Measurements from ENCODE around the gene NUTM2E.
A peak's percentile ranks its signal among the peaks of the same experiment; 100 is the strongest.
"Not testable (repeated sequence)": the region's sequence is repeated elsewhere in the genome, so short reads cannot be mapped to it uniquely, and the experiment has no call there.

NUTM2E gene, protein sequence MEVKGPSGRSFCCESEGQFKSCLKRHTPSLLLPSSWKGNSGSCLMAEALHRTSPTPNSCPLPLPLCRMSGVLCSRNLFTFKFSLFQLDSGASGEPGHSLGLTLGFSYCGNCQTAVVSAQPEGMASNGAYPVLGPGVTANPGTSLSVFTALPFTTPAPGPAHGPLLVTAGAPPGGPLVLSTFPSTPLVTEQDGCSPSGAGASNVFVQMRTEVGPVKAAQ (N-terminal part only)

DNA sequence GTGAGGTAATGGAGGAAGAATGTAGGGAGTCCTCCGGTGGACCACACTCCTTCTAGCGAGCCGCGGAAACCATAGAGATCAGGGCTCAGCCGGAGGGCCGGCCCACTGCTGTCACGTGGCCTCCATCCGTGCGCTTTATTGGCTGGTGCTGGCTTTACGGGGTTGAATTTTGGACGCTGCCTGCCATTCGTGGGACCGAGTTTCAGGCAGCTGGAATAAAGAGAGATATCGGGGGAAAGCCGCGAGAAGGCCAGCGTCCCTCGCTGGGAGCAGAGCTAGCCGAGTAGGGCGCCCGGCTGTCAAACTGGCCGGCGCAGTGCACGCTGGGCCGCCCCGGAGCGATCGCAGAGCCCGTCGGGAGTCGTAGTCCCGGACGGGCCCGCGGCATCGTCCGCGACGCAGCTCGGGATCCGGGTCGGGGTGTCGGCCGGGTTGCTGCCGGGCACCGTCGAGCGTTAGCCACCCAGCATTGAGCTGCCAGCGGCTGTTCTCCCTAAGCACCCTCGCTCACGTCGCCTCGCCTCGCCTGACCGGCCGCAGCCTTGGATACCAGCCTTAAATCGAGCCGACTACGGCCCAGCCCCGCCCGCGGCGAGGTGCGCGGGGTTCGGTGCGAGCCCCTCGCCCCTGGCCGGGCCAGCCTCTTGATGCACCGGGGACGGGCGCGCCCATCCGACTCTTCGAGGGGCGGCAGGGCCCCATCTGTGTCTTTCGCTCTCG, at the start of gene NUTM2E:
NUTM2E (plus strand) TSS at position 244 of the 720 bp plus-strand sequence. CDS start 15,002 bp downstream, outside the sequence.
- DNase-seq, result peak; percentile 66 to 67

DNA sequence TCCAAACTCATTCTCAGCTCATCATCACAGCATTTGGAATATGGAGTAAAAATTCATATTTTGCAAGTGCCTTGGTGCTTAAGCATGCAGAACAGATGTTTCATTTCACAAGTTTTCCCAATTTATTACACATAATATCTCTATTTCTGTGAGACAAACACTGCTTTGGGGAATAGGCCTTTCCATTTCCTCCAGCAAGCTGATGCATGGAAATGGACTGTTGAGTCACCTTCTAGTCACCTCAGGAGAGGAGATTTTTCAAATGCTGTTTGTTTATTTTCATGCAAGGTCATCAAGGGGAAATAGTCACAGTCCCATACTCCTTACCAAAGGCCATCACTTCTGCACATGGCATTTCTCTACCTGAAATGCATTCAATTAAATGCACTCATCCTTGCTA, 48.5 kb upstream of the NUTM2E start:
- not testable (repeated sequence) for DNase-seq

DNA sequence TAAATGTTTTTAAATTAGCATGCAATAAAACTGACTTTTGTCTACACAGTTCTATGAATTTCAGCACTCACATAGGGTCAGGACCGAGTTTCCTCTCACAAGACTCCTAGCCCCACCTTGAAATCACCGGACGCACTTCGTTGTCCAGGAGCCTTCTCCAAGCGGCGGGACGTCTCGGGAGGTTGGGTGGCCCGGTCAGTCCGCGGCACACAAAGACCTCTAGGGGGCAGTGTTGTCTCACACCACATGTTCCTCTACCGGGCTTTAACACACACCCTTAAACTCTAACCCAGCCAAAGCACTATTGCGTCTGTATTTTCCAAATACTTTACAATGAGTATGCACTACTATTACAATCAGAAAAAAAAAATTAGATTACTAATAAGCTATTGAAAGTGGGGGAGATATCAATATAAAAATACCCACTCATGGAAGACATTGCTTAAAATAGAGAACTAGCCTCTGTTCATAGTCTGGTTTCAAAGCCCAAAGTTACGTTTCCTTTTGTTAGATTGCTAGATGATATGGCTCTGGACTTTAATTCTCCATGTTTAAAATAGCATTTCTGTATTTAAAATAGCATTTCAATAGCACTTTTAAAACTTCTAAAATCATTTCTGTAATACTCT, 47.1 kb upstream of the NUTM2E start:
- peak; percentile 56 to 65 for DNase-seq

DNA sequence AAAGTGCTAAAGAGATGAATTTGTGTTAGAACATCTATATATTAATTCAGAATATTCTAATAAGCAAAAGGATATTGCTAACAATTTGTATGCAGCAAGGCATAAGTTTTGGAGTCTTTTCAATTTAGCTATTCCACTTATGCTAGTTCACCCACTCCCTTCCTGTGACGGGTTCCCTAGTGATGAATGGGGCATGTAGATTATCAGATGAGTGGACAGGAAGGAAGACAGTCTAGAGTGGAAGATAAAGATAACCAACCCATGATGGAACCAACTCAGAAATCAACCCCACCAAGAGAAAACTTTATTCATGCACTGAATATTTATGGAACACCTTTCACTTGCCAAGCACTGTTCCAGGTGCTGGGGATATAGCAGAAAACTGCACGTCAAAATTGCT, 46.5 kb upstream of the NUTM2E start:
- DNase-seq, result not testable (repeated sequence)

DNA sequence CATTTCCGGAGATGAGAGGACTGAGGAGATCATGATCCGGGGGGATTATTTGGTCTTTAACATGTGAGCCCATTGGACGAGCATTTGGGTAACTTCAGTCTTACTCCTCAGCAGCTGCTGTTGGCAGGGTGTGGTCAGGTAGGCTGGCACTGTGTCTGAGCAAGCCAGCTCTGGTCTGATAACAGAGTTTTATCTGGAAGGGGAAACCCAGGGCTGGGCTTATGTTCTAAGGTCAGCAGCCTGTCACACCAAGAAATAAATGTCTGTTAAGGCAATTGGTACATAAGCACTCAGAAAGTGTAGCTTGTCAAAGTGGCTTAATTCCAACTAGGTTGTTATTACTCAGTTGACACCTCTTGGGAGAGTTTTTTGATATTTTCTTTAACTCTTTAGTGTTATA, 45.0 kb upstream of the NUTM2E start:
- not testable (repeated sequence) for DNase-seq

DNA sequence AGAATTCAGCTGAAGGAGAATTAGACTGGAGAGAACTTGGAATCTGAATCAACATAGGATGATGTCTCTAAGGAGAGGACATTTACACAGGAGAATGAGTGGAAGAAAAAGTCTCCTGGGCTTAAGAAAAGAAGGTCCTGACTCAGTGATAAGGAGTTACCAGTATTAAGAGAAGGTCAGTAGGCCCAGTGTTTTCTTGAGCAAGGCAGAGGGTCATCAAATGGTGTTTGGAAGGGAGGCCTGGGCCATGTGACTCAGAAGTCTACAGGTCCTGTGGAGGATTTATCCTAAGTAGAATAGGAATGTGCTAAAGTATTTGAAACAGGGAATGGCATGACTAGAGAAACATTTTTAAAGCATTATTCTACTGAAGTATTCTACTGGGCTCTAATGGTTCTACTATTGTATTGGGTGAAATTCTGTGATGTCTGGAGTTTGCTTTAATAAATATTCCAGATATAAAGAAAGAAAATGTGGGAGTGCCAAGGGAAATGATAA, 39.0 kb upstream of the NUTM2E start:
- DNase-seq, result not testable (repeated sequence)

DNA sequence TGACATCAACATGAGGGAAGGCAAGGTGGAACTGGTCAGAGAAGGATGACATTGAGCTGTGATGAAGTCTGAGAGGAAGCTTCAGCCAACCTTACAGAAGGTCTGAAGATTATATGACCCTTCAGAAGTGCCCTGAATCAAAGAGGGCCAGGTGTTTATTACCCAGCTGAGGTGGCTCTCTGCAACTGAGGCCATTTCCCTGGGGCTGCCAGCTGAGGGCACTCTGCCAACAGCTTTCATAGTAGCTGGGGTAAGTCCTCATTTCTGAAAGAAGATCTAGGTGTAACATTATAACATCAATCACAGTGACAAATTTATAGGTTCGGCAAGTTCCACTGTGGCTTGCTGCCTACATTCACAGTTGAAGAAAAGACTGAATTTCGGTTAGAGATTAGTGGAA, 37.2 kb upstream of the NUTM2E start:
- not testable (repeated sequence) for DNase-seq

DNA sequence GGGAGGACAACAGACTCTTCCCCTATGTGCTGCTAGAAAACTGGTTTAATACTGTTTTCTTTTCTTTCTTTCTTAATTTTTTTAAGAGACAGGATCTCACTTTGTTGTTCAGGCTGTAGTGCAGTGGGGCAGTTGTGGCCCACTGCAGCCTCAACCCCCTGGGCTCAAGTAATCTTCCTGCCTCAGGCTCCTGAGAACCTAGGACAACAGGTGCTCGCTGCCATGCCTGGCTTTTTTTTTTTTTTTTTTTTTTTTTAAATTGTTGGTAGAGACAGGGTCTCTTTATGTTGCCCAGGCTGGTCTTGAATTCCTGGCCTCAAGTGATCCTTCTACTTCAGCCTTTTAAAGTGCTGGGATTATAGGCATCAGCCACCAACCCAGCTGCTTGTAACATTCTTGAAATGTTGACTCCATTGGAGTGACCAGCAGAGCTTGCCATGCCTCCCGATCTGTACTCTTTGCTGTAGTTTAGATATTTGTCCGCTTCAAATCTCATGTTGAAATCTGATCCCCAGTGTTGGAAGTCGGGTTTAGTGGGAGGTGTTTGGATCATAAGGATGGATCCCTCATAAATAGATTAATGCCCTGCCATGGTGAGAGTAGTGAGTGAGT, 34.5 kb upstream of the NUTM2E start:
- not testable (repeated sequence) for DNase-seq

DNA sequence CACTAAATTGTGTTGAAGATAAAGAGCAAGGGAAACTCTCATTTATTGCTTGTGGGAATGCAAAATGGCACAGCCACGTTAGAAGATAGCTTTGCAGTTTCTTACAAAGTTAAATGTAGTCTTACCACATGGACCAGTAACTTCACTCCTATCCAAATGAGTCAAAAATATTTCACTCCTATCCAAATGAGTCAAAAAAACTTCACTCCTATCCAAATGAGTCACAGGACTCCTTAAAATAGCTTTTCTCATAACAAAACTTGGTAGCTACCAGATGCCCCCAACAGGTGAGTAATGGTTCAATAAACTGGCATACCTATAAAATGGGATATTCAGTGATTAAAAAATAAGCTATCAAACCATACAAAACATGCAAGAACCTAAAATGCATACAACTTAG, 27.2 kb upstream of the NUTM2E start:
- not testable (repeated sequence) for DNase-seq

DNA sequence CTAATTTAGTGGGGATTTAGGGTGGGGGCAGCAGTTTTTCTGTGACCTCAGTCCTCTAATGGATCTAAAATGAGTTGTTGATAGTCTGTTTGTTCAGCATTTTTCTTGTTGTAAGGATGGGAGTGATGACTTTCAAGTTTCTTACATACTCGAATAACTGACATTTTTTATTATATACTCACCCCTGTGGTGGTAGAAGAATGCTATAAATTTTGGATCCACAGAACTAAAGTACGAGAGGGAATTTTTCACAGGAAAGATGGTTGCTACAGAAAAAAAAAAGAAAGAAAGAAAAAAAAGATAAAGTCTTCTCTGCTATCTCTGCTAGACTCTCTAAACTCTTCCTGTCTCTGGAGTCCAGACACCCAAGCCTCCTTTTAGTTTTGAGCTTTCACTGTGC, 20.7 kb upstream of the NUTM2E start:
- DNase-seq, result not testable (repeated sequence)

DNA sequence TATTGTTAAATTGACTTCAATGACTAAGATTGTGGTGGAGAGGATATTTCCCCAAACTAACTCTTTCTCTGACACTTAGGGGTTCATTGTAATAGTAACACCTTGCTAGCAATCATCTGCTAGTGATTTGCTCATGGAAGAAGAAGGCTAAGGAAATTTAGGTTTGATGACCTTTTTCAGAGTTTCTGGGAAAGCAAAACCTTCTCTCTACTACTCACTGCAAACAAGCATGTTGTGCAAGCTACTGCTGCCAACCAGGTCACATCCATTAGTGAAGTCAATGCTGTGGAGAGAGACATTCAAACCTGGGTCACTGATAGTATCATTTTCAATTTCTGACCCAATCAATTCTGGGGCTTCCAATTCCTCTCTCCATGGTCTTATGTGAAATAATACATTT, 14.6 kb upstream of the NUTM2E start:
- not testable (repeated sequence) for DNase-seq

DNA sequence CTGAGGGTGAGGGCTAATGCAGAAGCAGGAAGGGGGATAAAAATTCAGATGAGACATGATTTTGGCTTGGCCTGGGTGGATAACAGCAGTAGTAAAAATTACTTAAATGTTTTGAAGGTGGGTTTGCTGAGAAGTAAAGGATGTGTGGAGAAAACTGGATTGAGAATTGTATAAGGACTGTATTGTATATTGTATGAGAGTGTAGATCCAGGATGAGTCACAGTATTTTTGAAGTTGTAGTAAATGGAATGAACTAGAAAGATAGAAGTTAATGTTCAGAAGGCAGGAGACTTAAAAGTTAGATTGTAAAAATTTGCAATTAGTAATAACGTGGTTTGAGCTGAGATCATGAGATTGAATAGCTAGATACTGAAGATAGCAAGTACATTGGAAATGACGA, 10.2 kb upstream of the NUTM2E start:
- not testable (repeated sequence) for DNase-seq

DNA sequence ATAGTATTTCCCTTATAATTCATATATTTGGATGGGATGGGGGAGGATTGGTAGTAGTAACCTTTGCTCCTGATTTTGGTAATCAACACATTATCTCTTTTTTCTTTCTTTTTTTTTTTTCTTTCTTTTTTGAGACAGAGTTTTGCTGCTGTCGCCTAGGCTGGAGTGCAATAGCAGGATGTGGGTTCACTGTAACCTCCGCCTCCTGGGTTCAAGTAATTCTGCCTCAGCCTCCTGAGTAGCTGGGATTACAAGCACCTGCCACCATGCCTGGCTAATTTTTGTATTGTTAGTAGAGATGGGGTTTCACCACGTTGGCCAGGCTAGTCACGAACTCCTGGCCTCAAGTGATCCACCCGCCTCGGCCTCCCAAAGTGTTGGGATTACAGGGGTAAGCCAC, 3.2 kb upstream of the NUTM2E start:
- peak in 1 of 2 donors; percentile 18 for DNase-seq

DNA sequence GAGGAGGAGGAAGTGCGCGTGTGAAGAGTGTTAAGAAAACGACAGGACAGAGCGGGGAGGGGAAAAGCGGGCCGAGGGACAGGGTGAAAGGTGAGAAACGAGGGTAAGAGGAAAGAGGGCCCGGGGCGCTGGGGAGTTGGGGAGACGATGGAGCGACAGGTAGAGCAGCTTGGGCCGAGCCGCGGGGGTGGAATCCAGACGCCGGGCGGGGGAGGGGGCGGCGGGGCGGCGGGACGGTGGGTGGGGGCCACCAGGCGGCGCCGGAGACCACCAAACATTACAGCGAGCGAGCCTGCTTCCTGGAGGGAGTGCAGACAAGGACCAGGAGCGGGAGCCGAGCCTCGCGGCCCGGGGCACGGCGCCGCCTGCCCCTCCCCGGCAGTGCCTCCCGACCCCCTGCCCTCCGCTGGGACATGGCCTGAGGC, 940 bp upstream of the NUTM2E start:
- DNase-seq, result peak in 1 of 2 donors; percentile 23

DNA sequence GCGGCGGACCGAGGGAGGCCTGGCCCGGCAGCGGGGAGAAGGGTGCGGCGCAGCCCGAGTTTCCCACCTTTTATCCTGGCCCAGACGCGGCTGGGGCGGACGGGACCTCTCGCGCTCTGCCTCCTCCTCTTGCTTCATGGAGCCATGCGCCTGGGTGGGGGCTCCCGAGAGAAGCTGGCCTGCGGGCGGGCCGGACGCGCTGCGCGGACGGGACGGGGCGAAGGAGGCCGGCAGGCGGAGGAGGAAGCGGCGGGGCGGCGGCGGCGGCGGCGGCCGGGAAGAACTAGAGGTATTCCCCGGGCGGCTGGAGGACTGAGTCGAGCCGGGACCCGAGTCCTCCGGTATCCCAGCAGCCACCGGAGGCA, 426 bp upstream of the NUTM2E start:
- not testable (repeated sequence) for DNase-seq

DNA sequence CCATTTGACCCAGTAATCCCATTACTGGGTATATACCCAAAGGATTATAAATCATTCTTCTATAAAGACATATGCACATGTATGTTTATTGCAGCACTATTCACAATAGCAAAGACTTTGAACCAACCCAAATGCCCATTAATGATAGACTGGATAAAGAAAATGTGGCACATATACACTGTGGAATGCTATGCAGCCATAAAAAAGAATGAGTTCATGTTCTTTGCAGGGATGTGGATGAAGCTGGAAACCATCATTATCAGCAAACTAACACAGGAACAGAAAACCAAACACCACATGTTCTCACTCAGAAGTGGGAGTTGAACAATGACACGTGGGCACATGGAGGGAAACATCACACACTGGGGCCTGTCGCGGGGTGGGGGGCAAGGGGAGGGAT, 7.3 kb downstream of the NUTM2E start:
- DNase-seq, result not testable (repeated sequence)

DNA sequence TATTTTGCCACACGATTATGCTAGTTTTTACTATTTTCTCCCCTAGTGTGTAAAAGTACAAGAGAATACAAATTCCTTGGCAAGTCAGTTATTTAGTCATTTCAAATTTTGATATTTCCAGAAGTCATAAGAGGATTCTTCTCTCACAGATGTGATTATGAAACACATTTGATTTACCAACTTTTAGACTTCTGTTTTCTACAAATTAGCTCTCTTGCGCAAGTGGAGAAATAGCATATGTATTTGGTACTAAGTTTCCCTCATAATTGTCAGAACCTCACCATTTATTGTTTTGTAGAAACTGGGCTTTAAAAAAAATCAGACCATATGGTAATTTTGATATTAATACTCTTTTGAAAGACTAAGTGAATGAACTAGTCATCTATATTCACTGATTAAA, 9.4 kb downstream of the NUTM2E start:
- DNase-seq, result not testable (repeated sequence)

DNA sequence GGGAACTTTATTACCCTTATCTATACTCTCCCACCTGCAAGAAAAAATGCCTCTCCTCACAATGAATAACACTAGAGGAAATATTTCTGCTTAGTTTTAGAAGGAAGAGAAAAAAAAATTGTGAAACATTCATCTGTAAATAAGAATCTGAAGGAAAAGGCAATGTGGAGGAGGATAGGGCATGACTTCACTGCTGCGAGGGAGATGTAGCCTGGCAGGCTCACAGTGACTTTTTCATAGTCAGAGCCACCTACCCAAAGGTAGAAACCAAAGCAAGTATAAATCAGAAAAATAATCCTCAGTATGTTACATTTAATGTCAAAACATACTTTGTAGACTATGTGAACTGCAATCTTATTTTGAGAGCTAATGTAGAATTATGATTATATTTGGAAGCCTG, 10.4 kb downstream of the NUTM2E start:
- not testable (repeated sequence) for DNase-seq

DNA sequence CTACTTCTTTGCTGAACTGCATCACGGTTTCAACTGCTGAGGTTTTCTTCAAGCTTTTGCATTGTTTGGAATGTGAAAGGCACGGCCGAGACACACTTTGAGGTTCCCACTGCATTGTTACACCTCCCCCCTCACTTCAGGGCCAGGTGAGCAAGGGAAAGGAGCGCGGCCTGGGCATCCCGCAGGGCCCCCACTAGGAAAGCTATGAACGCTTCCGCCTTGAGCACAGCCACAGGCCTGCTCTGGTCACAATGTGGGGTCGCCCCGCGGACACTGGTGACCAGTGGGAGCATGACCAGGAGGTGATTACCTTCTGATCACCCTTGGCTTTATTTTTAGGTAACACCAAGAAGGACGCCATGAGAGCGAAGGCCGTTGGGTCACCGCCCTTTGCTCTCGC, 11.9 kb downstream of the NUTM2E start:
- not testable (repeated sequence) for DNase-seq

DNA sequence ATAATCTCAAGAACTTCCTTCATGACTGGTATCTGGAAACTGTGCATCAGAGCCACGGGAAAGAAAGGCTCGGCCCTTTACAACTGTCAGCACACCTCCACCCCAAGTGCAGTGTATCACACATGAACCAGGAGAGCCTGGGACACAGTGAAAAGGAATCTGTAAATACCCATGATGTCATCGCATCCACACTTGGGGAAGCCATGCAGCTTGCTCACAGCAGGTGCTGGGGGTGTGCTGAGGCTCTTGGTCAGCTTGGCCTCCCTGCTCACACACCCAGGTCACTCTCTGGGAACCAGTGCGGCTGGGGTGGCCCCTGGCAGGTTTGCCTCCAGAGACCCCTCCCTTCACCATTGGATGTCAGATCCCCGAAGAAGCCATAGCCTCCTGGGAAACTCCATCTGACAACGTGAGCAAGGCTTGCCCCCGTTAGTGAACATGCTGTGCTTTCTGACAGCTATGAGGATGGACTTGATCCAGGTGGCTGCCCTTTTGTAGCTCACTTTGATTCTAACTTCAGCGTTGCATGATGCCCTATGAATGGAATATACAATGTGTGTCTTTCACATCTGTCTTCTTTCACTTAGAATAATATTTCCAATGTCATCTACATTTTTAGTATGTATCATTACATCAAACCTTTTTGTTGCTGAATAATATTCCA, 26.8 kb downstream of the NUTM2E start:
- DNase-seq, result not testable (repeated sequence)

DNA sequence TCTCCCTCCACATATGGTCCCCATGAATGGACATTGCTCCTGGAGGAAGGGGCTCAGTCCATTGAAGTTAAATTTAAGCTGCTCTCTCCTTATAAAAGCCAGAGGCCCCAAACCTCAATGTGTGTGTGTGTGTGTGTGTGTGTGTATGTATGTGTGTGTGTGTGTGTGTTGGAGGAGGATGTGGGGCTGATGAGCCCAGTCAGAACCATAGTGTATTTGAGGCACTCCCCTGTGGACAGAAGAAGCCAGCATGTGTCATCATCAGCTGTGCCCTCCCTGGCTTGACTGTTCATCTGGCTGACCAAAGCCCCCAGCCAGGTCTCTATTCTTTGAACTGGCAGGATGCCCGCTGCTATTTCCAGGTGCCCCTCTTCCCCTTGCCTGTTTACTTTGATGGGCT, 35.7 kb downstream of the NUTM2E start:
- not testable (repeated sequence) for DNase-seq

DNA sequence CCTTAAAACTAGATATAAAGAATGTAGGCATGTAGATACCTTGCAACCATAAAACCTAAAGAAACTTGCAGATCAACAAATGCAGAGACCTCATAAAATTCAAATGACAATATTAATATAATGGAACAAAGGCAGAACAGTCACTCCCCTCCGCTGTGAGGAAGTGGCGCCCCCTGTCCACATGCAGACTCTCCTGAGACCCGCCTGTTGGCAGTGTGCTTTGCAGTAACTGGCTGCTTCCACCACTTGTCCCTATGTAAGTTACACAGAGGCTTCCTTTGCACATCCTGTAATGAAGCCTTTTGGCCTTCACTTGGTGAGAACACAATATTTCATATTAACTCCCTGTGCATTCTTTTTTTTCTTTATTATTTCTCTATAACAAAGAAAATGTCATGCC, 36.3 kb downstream of the NUTM2E start:
- DNase-seq, result not testable (repeated sequence)
